Caco-2 (cell line): ENCODE results near the gene COQ8A. TPM values are rescaled to one million over a fixed set of nuclear protein-coding genes. Genes with fewer than 3 reads are reported as not detected.

Experiments
- BruUV-seq: library from RNA; stranded (reverse); fragments of 400-500 nt; replicated peaks from 2 replicates; lab custom pipeline; 2021; lab: Mats Ljungman, UMichigan
- CTCF ChIA-PET: fragments of 300-600 bp; sonication (Branson Sonifier 250); formaldehyde crosslinking; loops from one replicate; lab custom pipeline; 2022; ENCODE audit warnings: antibody characterized with exemption; lab: Charles Lee
- POLR2A ChIA-PET: fragments of 300-600 bp; sonication (Branson Sonifier 250); formaldehyde crosslinking; loops from one replicate; lab custom pipeline; 2022; ENCODE audit warnings: antibody characterized with exemption; lab: Charles Lee
- DNase-seq, 2 experiments: peaks; one replicate each; pipeline versions ENCODE4 v3.0.0 to v3.0.0-alpha.2; 2020 to 2022
- H3K27me3 ChIP-seq: replicated peaks from 2 replicates; pipeline ENCODE4 v1.6.0; 2011; ENCODE audit warnings: low read length; ENCODE audit not compliant: control insufficient read depth, insufficient read depth
- H3K36me3 ChIP-seq: 2 replicates; pipeline ENCODE4 v1.5.1; 2011; ENCODE audit warnings: low read length; ENCODE audit not compliant: control insufficient read depth, insufficient read depth
- H3K4me1 ChIP-seq: fragments of 250-450 bp; sonication (Bioruptor Pico); 2 replicates; pipeline ENCODE4 v1.5.1; 2020; ENCODE audit warnings: mild to moderate bottlenecking
- H3K4me3 ChIP-seq: 2 replicates; pipeline ENCODE4 v1.5.1; 2011; ENCODE audit warnings: low read depth, mild to moderate bottlenecking, control low read depth, low read length
- H3K9me3 ChIP-seq: fragments of 250-450 bp; sonication (Bioruptor Pico); 2 replicates; pipeline ENCODE4 v1.5.1; 2020; ENCODE audit warnings: mild to moderate bottlenecking, moderate library complexity
- H3K27ac Mint-ChIP-seq: one replicate; pipeline ENCODE4 v1.8.0; 2022; ENCODE audit warnings: mixed read lengths; ENCODE audit not compliant: unreplicated experiment
- H3K27me3 Mint-ChIP-seq: one replicate; pipeline ENCODE4 v1.8.0; 2022; ENCODE audit warnings: mixed read lengths; ENCODE audit not compliant: insufficient read depth, unreplicated experiment
- H3K36me3 Mint-ChIP-seq: one replicate; pipeline ENCODE4 v1.8.0; 2022; ENCODE audit warnings: mild to moderate bottlenecking, mixed read lengths; ENCODE audit not compliant: insufficient read depth, unreplicated experiment
- H3K4me1 Mint-ChIP-seq: one replicate; pipeline ENCODE4 v1.8.0; 2022; ENCODE audit warnings: low read depth, mixed read lengths; ENCODE audit not compliant: unreplicated experiment
- H3K4me3 Mint-ChIP-seq: one replicate; pipeline ENCODE4 v1.8.0; 2022; ENCODE audit warnings: mild to moderate bottlenecking, moderate library complexity, mixed read lengths; ENCODE audit not compliant: unreplicated experiment
- H3K9me3 Mint-ChIP-seq: one replicate; pipeline ENCODE4 v1.8.0; 2022; ENCODE audit warnings: mixed read lengths; ENCODE audit not compliant: unreplicated experiment
- intact Hi-C: fragments of 100-400 bp; cut with micrococcal nuclease; formaldehyde crosslinking; loops from one replicate; pipeline ENCODE4 v1.10.0; 2022; ENCODE audit not compliant: unreplicated experiment
- total RNA-seq: library from RNA; stranded (reverse); gene quantifications from 2 replicates; pipeline ENCODE4 v1.2.3, GENCODE V29; 2022
- TF ChIP-seq, protein P1 (sequence below), 2 experiments: fragments of 200-600 bp in 1 of 2; IDR thresholded peaks; 1 replicate in 1 of 2; 2 replicates in 1 of 2; pipeline versions ENCODE4 v1.5.1 to v1.8.0; 2011 to 2022; ENCODE audit warnings: antibody characterized with exemption in 1 of 2, control low read depth in 1 of 2, inconsistent platforms in 1 of 2, low read depth in 1 of 2, low read length in 1 of 2, mild to moderate bottlenecking in 1 of 2, moderate library complexity in 1 of 2; ENCODE audit not compliant: insufficient read depth in 1 of 2, severe bottlenecking in 1 of 2, unreplicated experiment in 1 of 2

The COQ8A gene
- total RNA-seq, 1 experiment from 2014 or later = 50.0 TPM

DNA sequence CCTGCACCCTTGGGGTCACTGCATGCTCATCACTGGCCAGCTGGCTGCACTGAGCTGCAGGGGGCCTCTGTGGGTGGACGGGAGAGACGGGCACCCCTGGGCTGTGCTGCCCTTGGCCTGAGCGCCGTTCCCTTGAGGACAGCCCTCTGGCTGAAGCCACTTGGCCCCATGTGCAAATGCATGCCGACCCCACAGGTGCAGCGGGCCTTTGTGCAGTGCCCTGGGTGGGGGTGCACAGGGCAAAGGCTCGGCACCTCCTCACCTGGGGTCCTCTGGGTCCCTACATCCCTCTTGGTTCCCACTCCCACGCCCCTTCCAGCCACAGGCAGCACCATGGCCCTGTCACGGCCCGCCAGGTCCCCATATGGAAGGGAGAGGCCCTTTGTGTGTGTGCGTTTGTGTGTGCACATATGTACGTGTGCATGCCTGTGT lies 41.3 kb downstream of the COQ8A start:
- H3K4me1 Mint-ChIP-seq = no peaks in the 10 kb centered on the region
- TF ChIP-seq, protein P1, sequence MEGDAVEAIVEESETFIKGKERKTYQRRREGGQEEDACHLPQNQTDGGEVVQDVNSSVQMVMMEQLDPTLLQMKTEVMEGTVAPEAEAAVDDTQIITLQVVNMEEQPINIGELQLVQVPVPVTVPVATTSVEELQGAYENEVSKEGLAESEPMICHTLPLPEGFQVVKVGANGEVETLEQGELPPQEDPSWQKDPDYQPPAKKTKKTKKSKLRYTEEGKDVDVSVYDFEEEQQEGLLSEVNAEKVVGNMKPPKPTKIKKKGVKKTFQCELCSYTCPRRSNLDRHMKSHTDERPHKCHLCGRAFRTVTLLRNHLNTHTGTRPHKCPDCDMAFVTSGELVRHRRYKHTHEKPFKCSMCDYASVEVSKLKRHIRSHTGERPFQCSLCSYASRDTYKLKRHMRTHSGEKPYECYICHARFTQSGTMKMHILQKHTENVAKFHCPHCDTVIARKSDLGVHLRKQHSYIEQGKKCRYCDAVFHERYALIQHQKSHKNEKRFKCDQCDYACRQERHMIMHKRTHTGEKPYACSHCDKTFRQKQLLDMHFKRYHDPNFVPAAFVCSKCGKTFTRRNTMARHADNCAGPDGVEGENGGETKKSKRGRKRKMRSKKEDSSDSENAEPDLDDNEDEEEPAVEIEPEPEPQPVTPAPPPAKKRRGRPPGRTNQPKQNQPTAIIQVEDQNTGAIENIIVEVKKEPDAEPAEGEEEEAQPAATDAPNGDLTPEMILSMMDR (IDR thresholded peaks at IDR 0.05; ENCODE audit: insufficient read depth in 1 of 2, low read depth in 1 of 2, low read length in 1 of 2, severe bottlenecking in 1 of 2, unreplicated experiment in 1 of 2) = no peak
- CTCF ChIA-PET = no interaction called here
- intact Hi-C loops = no loop called here
- no peak overlapping the region for H3K27ac Mint-ChIP-seq
- no TSS peak for BruUV-seq
- Histone ChIP-seq H3K4me3 (no peak overlapping the region), H3K4me1 (no peaks in the 10 kb centered on the region), H3K9me3 (no peaks in the 10 kb centered on the region), H3K27me3 (no peaks in the 10 kb centered on the region), H3K36me3 (peaks cover 2% of the 10 kb centered on the region)
- no peaks in the 10 kb centered on the region for H3K9me3 Mint-ChIP-seq
- H3K4me3 Mint-ChIP-seq = no peak overlapping the region
- POLR2A ChIA-PET = no interaction called here
- H3K36me3 Mint-ChIP-seq = peaks cover 51% of the 10 kb centered on the region
- H3K27me3 Mint-ChIP-seq = no peaks in the 10 kb centered on the region
- DNase-seq = no peak

DNA sequence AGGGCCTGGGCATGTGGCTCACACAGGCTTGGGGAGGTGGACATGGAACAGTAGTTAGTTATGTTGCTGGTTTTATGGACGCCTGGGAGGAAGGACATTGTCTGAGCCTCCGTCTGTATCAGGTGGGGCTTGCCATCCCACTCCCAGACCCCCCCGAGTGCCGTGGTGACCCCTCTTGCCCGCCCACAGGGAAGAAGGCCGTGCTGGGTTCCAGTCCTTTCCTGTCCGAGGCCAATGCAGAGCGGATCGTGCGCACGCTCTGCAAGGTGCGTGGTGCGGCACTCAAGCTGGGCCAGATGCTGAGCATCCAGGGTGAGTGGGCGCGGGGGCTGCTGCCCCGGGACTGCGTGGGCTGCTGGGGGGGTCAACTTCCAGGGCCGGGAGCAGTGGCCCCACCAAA lies 41.7 kb downstream of the COQ8A start:
- Mint-ChIP-seq H3K4me1 (no peaks in the 10 kb centered on the region), H3K27ac (no peak overlapping the region), H3K4me3 (no peak overlapping the region), H3K36me3 (peaks cover 55% of the 10 kb centered on the region), H3K27me3 (no peaks in the 10 kb centered on the region), H3K9me3 (no peaks in the 10 kb centered on the region)
- Histone ChIP-seq H3K36me3 (peaks cover 2% of the 10 kb centered on the region), H3K9me3 (no peaks in the 10 kb centered on the region), H3K4me1 (no peaks in the 10 kb centered on the region), H3K4me3 (no peak overlapping the region), H3K27me3 (no peaks in the 10 kb centered on the region)
- CTCF ChIA-PET = no interaction called here
- BruUV-seq = no TSS peak
- POLR2A ChIA-PET = no interaction called here
- TF ChIP-seq, protein P1 (IDR thresholded peaks at IDR 0.05; ENCODE audit: insufficient read depth in 1 of 2, low read depth in 1 of 2, low read length in 1 of 2, severe bottlenecking in 1 of 2, unreplicated experiment in 1 of 2) = no peak
- intact Hi-C loops = no loop called here
- DNase-seq = no peak

DNA sequence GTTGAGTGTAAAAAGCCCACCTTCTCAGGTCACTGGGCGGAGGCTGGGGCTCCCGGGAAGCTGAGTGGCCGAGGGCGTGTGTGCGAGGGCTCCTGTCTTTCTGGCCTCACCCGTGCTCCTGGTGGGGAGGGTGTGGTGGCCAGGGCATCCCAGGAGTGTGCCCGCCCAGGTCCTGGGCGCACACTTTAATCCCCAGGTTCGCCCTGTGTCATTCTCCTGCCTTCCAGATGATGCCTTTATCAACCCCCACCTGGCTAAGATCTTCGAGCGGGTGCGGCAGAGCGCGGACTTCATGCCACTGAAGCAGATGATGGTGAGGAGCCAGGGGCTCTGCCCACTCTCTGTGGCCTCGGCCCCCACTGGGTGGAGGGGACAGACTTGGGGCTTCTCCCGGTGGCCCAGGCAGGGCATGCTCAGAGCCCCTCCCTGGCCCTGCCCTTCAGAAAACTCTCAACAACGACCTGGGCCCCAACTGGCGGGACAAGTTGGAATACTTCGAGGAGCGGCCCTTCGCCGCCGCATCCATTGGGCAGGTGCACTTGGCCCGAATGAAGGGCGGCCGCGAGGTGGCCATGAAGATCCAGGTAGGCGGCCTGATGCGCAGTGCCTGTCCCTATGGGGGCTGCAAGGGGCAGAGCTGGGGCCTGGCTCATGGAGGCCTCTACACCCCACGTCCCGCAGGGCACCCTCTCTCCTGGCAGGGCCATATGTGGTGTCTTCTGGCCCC lies 42.5 kb downstream of the COQ8A start:
- BruUV-seq = no TSS peak
- no peaks in the 10 kb centered on the region for H3K27me3 Mint-ChIP-seq
- H3K27ac Mint-ChIP-seq = peak overlapping the region; percentile 28
- DNase-seq = no peak
- Histone ChIP-seq H3K36me3 (peaks cover 2% of the 10 kb centered on the region), H3K4me3 (no peak overlapping the region), H3K9me3 (no peaks in the 10 kb centered on the region), H3K27me3 (no peaks in the 10 kb centered on the region), H3K4me1 (no peaks in the 10 kb centered on the region)
- H3K36me3 Mint-ChIP-seq = peaks cover 63% of the 10 kb centered on the region
- H3K9me3 Mint-ChIP-seq = no peaks in the 10 kb centered on the region
- ChIA-PET CTCF (no interaction called here), POLR2A (no interaction called here)
- no peaks in the 10 kb centered on the region for H3K4me1 Mint-ChIP-seq
- intact Hi-C loops = no loop called here
- TF ChIP-seq, protein P1 (IDR thresholded peaks at IDR 0.05; ENCODE audit: insufficient read depth in 1 of 2, low read depth in 1 of 2, low read length in 1 of 2, severe bottlenecking in 1 of 2, unreplicated experiment in 1 of 2) = no peak
- no peak overlapping the region for H3K4me3 Mint-ChIP-seq
